Stimulated activated CD4-positive, alpha-beta T cell treated with anti-CD3 and anti-CD28 coated beads, Interleukin-2, amount 100 ng/mL, for 4 hours (primary cell): ENCODE data around the gene SPRING1.

Experiments used
- DNase-seq: peaks from one replicate; pipeline ENCODE4 v3.0.0-alpha.2; 2020; ENCODE audit warnings: low read depth

The SPRING1 gene

DNA sequence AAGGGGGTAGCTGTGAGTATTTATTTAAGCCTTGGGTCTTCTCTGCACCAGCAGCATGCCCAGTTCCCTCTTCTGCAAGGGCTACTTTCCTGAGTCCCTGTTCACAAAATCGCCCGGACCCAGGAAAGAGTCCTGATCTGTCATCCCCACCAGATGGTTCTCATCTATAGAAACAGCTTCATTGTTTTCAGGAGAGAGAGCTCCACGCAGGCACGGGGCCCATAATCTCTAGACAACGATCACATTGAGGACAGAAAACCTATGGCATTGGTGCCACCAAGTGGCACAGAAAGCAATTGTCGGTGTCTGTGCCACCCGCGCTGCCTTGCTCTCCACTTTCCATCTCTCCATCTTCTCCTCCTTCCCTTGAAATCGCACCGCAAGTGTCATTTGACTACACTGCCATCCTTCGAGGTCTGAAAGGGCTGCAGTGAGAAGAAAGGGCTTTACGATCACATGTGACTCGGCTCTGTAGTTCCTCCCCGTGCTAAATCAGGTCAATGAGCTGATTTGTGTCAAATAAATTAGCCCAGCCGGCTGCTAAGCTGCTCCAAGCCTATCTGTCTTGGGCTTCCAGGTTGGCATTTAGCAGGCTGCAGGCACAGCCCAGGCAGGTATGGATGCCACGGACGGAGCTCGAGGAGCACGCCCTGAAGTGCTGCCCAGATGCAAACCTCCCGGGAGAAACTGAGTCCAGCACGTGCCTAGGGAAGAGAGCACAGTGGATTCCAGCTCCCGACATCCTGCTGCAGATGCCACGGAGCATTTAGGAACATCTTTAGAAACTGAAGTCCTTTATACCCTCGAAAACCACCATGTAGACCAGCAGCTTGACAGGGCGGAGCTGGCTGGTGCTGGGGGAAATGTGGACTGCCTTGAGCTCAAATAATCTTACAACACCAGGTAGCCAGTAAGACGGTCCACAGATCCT, 28.8 kb downstream of the SPRING1 start:
- DNase-seq, result peak; percentile 13

DNA sequence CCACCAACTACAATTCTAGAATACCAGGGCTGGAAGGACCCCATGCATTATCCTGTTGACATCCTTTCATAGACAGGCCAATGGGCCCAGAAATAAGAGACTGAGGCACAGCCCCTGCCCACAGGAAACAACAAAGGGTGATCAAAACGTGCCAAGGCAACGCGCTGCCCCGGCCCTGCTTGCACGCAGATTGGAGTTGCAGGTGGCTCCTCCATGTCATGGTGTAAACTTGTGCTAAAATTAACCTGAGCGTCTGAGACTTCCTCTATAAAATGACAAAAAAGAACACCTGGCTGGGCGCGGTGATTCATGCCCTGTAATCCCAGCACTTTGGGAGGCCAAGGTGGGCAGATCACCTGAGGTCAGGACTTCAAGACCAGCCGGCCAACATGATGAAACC, 30.1 kb downstream of the SPRING1 start:
- no peak for DNase-seq

DNA sequence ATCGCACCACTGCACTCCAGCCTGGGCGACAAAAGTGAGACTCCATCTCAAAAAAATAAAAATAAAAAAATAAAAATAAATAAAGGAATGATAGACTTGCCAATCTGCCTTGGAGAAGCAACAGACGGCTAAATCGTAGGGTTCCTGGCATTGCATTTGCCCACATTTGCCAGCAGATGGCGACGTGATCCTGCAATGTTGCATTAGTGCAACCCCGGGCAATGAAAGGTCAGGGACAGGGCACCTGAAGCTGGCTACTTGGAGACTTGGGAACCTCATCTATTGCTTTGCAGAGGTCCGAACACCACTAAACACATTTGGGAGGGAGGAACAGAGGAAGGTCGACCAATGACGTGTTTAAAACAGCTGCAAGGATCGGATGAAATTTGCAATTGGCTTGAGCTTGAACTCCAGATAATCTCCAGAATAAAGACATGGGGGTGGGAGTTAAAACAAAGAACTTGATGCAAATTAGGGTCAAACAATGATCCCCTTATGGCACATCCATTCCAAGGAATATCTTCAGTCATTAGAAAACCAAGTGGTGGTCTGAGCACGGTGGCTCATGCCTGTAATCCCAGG, 34.6 kb downstream of the SPRING1 start:
- DNase-seq, result peak; percentile 53

DNA sequence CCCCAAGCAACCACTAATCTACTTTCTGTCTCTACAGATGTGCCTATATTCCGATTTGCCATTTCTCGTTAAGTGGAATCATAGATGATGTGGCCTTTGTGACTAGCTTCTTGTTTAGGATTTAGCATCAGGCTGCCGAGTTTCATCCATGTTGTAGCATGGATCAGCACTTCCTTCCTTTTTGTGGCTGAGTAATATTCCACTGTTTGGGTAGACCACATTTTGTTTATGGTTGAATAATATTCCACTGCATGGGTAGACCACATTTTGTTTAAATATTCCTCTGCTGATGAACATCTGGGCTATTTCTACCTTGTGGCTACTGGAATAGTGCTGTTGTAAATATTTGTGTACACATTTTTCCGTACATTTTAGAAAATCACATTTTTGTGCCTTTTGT, 36.4 kb downstream of the SPRING1 start:
- no peak for DNase-seq

DNA sequence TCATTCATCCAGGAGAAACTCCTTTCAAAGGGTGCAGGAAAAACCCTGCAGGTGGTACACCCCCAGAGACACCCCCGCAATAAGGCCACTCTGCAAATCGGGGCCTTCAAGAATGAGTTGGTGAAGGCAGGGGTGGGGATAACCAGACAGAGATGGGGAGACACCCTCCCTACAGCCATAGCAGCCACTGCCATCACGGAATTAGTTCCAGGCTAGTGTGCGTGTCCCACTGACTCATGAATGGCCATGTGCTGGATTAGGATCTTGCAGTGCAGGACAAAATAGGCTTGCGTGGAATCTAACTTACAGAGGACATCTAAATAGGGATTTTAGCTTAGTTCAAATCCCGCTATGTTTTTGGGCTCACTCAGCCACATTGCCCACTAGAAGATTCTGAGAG, 37.8 kb downstream of the SPRING1 start:
- no peak for DNase-seq

DNA sequence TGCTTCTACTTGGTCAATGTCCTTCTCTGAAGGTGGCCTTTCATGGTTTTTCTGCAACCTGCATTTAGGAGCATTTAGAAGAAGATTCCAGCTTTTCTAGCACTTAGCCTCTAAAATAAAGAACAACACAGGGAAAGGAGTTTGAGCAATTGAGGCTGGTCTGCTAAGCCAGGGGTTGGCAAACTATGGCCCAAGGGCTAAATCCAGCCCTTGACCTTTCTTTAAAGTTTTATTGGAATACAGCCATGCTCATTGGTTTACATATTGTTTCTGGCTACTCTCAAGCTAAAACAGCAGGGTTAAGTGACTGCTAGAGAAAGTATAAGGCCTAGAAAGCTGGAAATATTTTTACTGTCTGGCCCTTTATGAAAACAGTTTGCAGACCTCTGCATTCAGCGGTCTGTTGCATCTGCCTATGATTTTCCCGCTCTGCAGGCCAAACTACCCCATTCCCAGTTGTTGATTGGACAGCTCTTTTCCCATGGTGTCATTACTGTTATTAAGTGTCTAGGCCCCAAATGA, 39.3 kb downstream of the SPRING1 start:
- no peak for DNase-seq

DNA sequence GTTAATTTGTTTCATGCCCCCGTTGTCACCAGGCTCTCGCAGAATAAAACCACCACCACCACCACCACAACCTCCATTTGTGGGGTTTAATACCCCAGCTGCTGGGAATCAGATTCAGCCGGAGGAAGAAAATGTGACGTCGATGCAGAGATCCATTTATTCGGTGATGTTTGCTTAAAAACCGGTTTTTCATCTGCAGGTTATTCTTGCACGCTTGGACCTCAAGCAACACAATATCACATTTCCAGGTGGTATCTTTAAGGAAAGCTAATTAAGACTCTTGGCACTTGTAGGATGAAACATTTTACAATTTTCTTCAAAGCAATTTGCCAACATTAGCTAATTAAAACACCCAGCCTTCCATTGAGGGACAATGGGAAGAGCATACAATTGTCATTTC, 39.8 kb downstream of the SPRING1 start:
- DNase-seq, result no peak

DNA sequence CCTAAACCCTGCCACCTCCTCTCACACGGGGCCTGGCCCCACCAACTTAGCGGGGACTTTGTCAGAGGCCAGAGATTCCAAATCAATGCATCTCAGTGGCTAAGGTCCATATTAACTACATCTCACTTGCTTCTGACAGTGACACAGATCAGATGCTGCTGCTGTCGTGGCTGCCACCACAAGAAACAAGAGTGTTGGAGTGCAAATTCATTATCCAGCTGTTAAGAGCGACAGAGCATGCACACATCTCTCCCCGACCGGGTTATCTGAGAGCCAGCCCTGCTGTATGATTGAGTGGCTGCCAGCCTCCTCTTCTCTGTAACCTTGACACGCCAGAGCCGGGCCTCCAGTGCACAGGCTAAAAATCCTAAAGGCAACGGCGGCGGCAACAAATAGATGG, 40.2 kb downstream of the SPRING1 start:
- no peak for DNase-seq

DNA sequence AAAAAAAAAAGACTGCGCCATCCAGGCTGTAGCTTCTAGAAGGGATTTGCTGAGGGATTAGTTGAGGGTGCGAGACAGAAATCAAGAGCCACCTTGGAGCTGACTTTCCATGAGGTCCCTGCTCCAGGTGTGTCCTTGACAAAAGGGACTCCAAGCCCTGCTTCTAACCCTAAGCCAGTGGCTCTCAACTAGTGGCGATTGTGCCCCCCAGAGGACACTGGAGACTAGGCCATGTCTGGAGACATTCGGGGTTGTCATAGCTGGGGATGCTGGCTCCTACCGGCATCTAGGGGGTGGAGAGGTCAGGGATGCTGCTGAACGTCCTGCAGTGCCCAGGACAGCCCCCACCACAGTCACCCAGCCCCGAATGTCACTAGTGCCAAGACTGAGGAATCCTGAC, 40.6 kb downstream of the SPRING1 start:
- DNase-seq, result no peak

DNA sequence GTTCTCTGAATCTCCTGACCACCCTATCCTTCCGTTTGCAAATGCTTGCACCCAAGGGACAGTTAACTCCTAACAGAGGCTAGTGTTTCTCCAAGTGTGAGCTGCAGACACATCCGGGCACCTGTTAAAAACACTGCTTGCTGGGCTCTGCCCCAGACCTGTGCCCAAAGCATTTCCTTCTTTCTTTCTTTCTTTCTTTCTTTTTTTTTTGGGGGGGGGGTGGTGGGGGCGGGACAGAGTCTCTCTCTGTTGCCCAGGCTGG, 42.5 kb downstream of the SPRING1 start:
- no peak for DNase-seq

DNA sequence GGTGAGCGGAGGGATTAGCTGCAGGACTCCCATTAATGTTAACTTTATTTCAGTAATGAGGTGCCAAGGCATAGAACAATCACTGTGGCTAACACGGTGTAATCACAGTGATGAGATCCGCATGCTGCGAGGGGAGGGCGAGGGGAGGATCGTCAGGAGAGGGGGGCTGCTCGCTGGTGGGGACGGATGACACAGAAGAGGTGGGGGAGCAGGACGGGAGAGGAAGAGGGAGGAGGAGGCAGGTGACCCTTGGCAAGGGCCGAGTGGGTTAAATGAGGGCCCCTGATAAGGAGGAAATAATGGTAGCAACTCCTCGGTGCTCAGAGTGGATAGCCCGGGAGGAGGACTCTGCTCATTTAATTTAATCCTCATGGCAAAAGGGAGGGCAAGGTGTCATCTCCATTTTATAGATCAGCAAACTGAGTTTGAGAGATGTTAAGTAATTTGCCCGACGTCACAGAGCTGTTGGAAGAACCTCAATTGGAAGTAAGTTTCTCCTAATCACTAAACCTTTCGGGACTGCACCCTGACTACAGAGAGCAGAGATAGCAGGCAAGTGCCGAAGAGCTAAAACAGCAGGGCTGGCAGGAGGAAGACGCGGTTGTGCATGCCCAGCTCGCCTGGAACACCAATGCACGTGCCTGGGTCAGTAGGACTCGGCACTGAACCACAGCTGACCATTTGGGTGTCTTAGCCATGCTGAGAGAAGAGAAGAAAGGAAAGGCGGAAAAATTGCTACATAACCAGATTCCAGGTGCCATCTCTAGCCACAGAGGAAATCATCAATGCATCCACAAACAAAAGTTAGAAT, 43.0 kb downstream of the SPRING1 start:
- no peak for DNase-seq

DNA sequence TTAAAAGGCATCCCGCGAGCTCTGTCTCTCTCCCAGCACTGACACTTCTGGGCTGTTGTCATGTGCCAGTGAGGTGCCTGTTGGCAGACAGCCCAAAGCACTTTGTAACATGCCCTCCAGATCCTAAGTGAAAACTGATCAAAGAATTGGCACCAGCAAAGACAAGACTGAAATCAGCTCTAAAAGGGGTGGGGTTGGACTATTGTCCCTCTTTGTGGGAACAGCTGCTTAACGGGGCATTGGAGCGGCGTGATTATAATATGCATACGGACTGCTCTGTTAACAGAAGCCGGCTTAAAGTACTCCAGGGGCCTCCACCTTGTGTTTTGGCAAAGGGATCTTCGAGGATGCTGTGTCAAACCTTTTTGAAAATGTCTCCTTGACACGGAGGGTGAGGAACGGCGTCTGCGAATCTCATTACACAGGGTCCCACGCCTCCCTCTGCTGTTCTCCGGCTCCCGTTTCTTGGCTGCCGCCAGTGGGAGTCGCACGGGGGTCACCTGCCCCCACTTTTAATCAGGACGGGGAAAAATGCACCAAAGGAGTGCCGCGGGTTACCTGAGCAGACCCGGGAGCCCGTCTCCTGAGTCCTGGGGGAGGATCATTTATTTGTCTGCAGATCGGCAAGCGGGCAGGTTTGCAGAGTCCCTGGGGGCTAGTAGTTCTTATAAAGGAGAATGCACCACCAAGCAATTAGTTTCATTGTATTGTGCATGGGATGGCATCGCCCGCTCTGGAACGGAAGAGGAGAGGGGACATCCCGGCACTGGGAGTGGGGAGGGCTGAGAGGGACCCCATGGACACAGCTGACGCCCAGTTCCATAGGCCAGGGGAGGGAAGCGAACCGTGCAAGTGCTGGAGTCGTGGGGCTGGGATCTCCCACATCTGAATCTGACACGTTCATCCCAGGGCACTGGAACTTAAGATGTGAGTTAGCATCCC, 44.3 kb downstream of the SPRING1 start:
- no peak for DNase-seq

DNA sequence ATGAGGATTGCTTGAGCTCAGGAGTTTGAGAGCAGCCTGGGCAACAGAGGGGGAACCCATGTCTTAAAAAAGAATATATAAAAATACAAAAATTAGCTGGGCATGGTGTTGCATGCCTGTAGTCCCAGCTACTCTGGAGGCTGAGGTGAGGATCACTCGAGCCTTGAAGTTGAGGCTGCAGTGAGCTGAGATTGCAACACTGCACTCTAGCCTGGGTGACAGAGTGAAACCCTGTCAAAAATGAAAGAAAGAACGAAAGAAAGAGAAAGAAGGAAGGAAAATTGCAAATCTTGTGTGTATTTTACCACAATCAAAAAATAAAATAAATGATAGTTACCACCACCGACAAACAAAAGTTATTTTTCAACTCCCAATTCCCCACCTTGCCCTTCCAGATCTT, 45.3 kb downstream of the SPRING1 start:
- DNase-seq, result no peak

DNA sequence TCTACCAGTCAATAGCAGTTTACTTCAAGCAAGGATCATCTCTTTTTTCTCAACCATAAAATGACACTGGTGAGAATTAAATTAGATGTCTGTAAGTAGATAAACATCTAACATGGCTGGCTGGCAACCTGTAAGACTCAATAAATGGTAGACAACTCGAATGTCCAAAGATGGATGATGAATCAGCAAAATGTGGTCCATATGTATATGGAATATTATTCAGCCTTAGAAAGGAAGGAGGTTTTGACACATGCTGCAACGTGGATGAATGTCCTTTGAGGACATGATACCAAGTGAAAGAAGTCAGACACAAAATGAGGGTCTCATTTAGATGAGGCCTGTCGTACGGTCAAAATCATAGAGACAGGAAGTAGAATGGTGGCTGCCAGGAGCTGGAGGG, 46.2 kb downstream of the SPRING1 start:
- DNase-seq, result no peak

DNA sequence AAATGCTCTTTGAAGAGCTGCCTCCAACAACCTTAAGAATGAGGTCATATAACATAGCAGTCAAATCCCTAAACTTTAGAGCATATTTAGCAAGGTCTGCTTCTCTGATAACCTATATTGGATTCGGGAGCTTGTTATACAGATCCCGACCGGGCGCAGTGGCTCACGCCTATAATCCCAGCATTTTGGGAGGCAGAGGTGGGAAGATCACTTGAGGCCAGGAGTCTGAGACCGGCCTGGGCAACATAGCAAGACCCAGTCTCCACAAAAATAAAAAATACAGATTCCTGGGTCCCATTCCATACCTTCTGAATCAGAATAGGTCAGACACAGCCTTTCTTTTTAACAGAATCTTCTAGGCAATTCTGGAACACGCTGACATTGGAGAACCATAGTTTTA, 46.7 kb downstream of the SPRING1 start:
- no peak for DNase-seq

DNA sequence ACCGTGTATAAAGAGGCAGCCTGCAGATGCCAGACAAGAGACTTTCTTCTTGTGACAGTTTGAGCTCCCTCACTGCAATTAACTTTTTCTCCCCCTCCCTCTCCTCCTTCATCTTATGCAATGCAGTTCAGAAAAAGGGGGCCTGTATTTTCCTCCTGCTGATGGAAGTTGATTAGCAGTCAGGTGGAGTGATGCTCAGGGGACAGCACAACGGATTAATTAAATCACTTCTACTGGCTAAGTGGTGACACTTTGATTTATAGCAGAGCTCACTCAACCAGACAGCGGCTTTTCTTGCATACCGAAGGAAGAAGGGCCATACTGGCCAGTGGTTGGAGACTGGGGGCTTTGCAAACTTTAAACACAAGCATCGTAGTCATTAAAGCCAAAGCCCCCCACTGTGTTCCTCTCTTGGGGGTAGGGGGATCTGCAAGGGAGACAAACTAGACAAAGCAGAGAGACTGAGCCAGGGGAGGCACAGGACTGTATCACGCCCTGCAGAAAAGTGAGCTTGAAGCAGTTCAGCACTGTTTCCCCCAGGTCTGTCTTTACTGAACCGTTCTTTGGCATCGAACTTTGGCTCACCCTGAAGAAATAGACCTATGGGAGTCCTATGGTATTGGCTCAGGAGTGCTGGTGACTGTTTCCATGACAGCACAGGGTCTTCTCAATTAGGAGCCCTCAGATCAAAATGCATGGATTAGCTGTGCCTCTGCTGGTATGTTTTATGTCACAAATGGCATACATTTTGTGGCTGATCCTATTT, 47.7 kb downstream of the SPRING1 start:
- no peak for DNase-seq

DNA sequence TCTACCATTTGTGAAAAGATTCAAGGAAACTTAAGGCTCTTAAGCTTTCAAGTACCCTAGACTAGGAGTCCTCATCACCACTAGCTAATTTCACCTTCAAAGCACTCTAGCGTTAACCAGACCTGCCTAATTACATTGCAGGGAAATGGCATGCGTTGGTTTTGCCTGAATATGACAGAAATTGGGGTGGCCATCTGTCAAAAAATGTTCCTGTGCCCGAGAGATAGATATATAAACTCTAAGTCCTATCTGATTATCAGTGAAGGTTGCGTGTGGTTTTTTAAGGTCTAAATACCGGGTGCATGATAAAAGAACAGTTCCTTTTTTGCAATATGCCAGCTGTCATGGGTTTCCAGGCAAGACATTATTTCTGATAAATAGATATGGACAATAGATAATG, 48.3 kb downstream of the SPRING1 start:
- no peak for DNase-seq
